Tibial nerve (tissue), 4 donors: Measurements from ENCODE around the gene BET1L.

Source experiments
- EP300 ChIP-seq, 2 donors: sonication (generic); formaldehyde crosslinking; IDR thresholded peaks; one replicate each; pipeline ENCODE4 v1.6.1; 2017; ENCODE audit warnings: antibody characterized with exemption in 2 of 2, mild to moderate bottlenecking in 1 of 2
- POLR2A ChIP-seq, 2 donors: fragments of 450-650 bp; IDR thresholded peaks; one replicate each; pipeline ENCODE4 v1.6.1; 2017; ENCODE audit warnings: antibody characterized with exemption in 2 of 2, mild to moderate bottlenecking in 2 of 2, moderate library complexity in 2 of 2
- TF ChIP-seq, protein P1 (sequence below), 5 experiments: fragments of 200-600 bp in 3 of 5; fragments of 450-650 bp in 2 of 5; sonication (generic) in 3 of 5; IDR thresholded peaks; one replicate each; pipeline ENCODE4 v1.5.1; 2016 to 2019; ENCODE audit warnings: antibody characterized with exemption in 5 of 5, mild to moderate bottlenecking in 3 of 5, moderate library complexity in 2 of 5

DNA sequence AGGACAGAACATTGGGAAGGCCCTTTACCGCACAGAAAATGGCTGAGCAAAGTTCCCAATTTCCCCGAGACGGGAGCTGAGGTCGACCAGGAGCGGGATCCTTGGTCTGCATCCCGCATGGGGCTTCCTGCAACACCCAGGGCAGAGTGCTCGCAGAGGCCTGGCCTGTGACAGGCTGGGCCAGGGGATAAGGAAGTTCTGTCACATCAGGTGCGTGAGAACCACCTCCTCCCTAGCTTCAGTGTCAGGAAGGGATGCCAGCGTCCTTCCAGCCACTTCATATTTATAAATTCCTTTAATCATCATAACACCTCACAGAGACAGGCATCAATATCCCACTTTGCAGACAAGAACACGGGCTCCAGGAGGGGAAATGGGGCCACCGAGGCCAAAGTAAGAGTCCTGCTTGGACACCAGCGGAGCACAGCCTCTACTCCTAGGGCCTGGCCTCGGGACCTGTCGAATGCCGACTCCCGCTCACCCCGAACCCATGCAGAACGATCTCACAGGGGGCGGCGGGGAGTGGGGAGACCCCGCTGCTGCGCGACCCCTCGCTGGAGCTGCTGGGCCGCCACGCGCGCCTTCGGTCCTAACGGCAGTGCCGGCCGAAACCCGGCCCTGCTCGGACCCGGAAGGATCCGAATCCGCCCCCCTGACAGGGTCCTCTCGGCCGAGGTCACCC, 532 bp downstream of the BET1L start:
- TF ChIP-seq EP300 (IDR thresholded peaks at IDR 0.05): no peak
- TF ChIP-seq, protein P1, sequence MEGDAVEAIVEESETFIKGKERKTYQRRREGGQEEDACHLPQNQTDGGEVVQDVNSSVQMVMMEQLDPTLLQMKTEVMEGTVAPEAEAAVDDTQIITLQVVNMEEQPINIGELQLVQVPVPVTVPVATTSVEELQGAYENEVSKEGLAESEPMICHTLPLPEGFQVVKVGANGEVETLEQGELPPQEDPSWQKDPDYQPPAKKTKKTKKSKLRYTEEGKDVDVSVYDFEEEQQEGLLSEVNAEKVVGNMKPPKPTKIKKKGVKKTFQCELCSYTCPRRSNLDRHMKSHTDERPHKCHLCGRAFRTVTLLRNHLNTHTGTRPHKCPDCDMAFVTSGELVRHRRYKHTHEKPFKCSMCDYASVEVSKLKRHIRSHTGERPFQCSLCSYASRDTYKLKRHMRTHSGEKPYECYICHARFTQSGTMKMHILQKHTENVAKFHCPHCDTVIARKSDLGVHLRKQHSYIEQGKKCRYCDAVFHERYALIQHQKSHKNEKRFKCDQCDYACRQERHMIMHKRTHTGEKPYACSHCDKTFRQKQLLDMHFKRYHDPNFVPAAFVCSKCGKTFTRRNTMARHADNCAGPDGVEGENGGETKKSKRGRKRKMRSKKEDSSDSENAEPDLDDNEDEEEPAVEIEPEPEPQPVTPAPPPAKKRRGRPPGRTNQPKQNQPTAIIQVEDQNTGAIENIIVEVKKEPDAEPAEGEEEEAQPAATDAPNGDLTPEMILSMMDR (IDR thresholded peaks at IDR 0.05): no peak
- no peak for TF ChIP-seq POLR2A (IDR thresholded peaks at IDR 0.05)
